ENCODE measurements around the gene GADL1. TPM values are rescaled to one million over a fixed set of nuclear protein-coding genes. Genes with fewer than 3 reads are reported as not detected.

The GADL1 gene
- polyA plus RNA-seq, 1 experiment = not detected

- Histone ChIP-seq H3K4me3 (ENCODE audit: low read depth, low read length) (no peak overlapping the region), H3K27ac (ENCODE audit: low read depth, low read length) (no peak overlapping the region), H3K9me3 (ENCODE audit: control insufficient read depth, insufficient read depth, low read length) (no peaks in the 10 kb centered on the region), H3K27me3 (ENCODE audit: control insufficient read depth, insufficient read depth, low read length) (no peaks in the 10 kb centered on the region)
- no peak for DNase-seq (ENCODE audit: low read depth, low spot score)
- no peak for TF ChIP-seq CTCF (IDR thresholded peaks at IDR 0.05; ENCODE audit: low read depth, low read length)
- CTCF ChIA-PET = no interaction called here
- POLR2A ChIA-PET = no interaction called here
These were observed 67.9 kb downstream of the GADL1 start for GRCh38 chr3:30826531-30826942.

- no peaks in the 10 kb centered on the region for H3K27me3 ChIP-seq (ENCODE audit: control insufficient read depth, insufficient read depth, low read length)
- no peak overlapping the region for H3K27ac ChIP-seq (ENCODE audit: low read depth, low read length)
- H3K4me3 ChIP-seq (ENCODE audit: low read depth, low read length) = no peak overlapping the region
- no peak for TF ChIP-seq CTCF (IDR thresholded peaks at IDR 0.05; ENCODE audit: low read depth, low read length)
- H3K9me3 ChIP-seq (ENCODE audit: control insufficient read depth, insufficient read depth, low read length) = no peaks in the 10 kb centered on the region
- CTCF ChIA-PET = no interaction called here
- POLR2A ChIA-PET = no interaction called here
- no peak for DNase-seq (ENCODE audit: low read depth, low spot score)
These were observed 75.2 kb downstream of the GADL1 start for GRCh38 chr3:30819067-30819798.

- CTCF ChIA-PET = no interaction called here
- POLR2A ChIA-PET = no interaction called here
- no peak overlapping the region for H3K4me3 ChIP-seq (ENCODE audit: low read depth, low read length)
- H3K27ac ChIP-seq (ENCODE audit: low read depth, low read length) = no peak overlapping the region
- H3K27me3 ChIP-seq (ENCODE audit: control insufficient read depth, insufficient read depth, low read length) = no peaks in the 10 kb centered on the region
- no peak for TF ChIP-seq CTCF (IDR thresholded peaks at IDR 0.05; ENCODE audit: low read depth, low read length)
- H3K9me3 ChIP-seq (ENCODE audit: control insufficient read depth, insufficient read depth, low read length) = no peaks in the 10 kb centered on the region
- DNase-seq (ENCODE audit: low read depth, low spot score) = no peak
These were observed 80.7 kb downstream of the GADL1 start for GRCh38 chr3:30813734-30814133.

GRCh38 chr3:30811151-30811795 lies 83.2 kb downstream of the GADL1 start:
- H3K4me3 ChIP-seq (ENCODE audit: low read depth, low read length) = no peak overlapping the region
- DNase-seq (ENCODE audit: low read depth, low spot score) = no peak
- H3K27me3 ChIP-seq (ENCODE audit: control insufficient read depth, insufficient read depth, low read length) = no peaks in the 10 kb centered on the region
- no peak for TF ChIP-seq CTCF (IDR thresholded peaks at IDR 0.05; ENCODE audit: low read depth, low read length)
- H3K27ac ChIP-seq (ENCODE audit: low read depth, low read length) = no peak overlapping the region
- no peaks in the 10 kb centered on the region for H3K9me3 ChIP-seq (ENCODE audit: control insufficient read depth, insufficient read depth, low read length)
- POLR2A ChIA-PET = no interaction called here
- CTCF ChIA-PET = no interaction called here

GRCh38 chr3:30810625-30811024 lies 83.8 kb downstream of the GADL1 start:
- Histone ChIP-seq H3K4me3 (ENCODE audit: low read depth, low read length) (no peak overlapping the region), H3K27me3 (ENCODE audit: control insufficient read depth, insufficient read depth, low read length) (no peaks in the 10 kb centered on the region), H3K9me3 (ENCODE audit: control insufficient read depth, insufficient read depth, low read length) (no peaks in the 10 kb centered on the region), H3K27ac (ENCODE audit: low read depth, low read length) (no peak overlapping the region)
- DNase-seq (ENCODE audit: low read depth, low spot score) = no peak
- ChIA-PET CTCF (interaction anchor here (0.6 kb wide), 1 partner anchor 621 kb away, joined by 3 read pairs; no protein-coding TSS in a partner anchor), POLR2A (no interaction called here)
- TF ChIP-seq CTCF (IDR thresholded peaks at IDR 0.05; ENCODE audit: low read depth, low read length) = no peak
